ENCODE data around the gene HOXA4. TPM values are rescaled to one million over a fixed set of nuclear protein-coding genes. Genes with fewer than 3 reads are reported as not detected.

The HOXA4 gene
- total and polyA plus RNA-seq, 2 of the 8 experiments (the other 6 are each of a cell fraction or from before 2014, with no cell fraction given) = not detected

GRCh38 chr7:27166531-27167505 is 36.3 kb upstream of the HOXA4 start (continued):
- TF ChIP-seq, protein P1, sequence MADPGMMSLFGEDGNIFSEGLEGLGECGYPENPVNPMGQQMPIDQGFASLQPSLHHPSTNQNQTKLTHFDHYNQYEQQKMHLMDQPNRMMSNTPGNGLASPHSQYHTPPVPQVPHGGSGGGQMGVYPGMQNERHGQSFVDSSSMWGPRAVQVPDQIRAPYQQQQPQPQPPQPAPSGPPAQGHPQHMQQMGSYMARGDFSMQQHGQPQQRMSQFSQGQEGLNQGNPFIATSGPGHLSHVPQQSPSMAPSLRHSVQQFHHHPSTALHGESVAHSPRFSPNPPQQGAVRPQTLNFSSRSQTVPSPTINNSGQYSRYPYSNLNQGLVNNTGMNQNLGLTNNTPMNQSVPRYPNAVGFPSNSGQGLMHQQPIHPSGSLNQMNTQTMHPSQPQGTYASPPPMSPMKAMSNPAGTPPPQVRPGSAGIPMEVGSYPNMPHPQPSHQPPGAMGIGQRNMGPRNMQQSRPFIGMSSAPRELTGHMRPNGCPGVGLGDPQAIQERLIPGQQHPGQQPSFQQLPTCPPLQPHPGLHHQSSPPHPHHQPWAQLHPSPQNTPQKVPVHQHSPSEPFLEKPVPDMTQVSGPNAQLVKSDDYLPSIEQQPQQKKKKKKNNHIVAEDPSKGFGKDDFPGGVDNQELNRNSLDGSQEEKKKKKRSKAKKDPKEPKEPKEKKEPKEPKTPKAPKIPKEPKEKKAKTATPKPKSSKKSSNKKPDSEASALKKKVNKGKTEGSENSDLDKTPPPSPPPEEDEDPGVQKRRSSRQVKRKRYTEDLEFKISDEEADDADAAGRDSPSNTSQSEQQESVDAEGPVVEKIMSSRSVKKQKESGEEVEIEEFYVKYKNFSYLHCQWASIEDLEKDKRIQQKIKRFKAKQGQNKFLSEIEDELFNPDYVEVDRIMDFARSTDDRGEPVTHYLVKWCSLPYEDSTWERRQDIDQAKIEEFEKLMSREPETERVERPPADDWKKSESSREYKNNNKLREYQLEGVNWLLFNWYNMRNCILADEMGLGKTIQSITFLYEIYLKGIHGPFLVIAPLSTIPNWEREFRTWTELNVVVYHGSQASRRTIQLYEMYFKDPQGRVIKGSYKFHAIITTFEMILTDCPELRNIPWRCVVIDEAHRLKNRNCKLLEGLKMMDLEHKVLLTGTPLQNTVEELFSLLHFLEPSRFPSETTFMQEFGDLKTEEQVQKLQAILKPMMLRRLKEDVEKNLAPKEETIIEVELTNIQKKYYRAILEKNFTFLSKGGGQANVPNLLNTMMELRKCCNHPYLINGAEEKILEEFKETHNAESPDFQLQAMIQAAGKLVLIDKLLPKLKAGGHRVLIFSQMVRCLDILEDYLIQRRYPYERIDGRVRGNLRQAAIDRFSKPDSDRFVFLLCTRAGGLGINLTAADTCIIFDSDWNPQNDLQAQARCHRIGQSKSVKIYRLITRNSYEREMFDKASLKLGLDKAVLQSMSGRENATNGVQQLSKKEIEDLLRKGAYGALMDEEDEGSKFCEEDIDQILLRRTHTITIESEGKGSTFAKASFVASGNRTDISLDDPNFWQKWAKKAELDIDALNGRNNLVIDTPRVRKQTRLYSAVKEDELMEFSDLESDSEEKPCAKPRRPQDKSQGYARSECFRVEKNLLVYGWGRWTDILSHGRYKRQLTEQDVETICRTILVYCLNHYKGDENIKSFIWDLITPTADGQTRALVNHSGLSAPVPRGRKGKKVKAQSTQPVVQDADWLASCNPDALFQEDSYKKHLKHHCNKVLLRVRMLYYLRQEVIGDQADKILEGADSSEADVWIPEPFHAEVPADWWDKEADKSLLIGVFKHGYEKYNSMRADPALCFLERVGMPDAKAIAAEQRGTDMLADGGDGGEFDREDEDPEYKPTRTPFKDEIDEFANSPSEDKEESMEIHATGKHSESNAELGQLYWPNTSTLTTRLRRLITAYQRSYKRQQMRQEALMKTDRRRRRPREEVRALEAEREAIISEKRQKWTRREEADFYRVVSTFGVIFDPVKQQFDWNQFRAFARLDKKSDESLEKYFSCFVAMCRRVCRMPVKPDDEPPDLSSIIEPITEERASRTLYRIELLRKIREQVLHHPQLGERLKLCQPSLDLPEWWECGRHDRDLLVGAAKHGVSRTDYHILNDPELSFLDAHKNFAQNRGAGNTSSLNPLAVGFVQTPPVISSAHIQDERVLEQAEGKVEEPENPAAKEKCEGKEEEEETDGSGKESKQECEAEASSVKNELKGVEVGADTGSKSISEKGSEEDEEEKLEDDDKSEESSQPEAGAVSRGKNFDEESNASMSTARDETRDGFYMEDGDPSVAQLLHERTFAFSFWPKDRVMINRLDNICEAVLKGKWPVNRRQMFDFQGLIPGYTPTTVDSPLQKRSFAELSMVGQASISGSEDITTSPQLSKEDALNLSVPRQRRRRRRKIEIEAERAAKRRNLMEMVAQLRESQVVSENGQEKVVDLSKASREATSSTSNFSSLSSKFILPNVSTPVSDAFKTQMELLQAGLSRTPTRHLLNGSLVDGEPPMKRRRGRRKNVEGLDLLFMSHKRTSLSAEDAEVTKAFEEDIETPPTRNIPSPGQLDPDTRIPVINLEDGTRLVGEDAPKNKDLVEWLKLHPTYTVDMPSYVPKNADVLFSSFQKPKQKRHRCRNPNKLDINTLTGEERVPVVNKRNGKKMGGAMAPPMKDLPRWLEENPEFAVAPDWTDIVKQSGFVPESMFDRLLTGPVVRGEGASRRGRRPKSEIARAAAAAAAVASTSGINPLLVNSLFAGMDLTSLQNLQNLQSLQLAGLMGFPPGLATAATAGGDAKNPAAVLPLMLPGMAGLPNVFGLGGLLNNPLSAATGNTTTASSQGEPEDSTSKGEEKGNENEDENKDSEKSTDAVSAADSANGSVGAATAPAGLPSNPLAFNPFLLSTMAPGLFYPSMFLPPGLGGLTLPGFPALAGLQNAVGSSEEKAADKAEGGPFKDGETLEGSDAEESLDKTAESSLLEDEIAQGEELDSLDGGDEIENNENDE (IDR thresholded peaks at IDR 0.05; ENCODE audit: insufficient replicate concordance, low read length) = no peak
